K562 (cell line): ENCODE measurements around the gene UPF2. TPM values are rescaled to one million over a fixed set of nuclear protein-coding genes. Genes with fewer than 3 reads are reported as not detected.

Experiments used
- ARID4B ChIP-seq: sonication (generic); formaldehyde crosslinking; IDR thresholded peaks from 2 replicates; pipeline ENCODE4 v1.8.0; 2022; ENCODE audit warnings: mild to moderate bottlenecking, missing genetic modification reagents
- CHAMP1 ChIP-seq: fragments of 450-650 bp; IDR thresholded peaks from 2 replicates; pipeline ENCODE4 v1.6.1; 2016; ENCODE audit warnings: mild to moderate bottlenecking
- CHCHD3 ChIP-seq: fragments of 250-450 bp; sonication (Bioruptor Pico); IDR thresholded peaks from 2 replicates; pipeline ENCODE4 v2.1.2; 2022; ENCODE audit warnings: mild to moderate bottlenecking
- EP300 ChIP-seq: IDR thresholded peaks from 2 replicates; pipeline ENCODE4 v1.6.1; 2012; ENCODE audit warnings: low read length, improper control_type of control experiment
- HNRNPH1 ChIP-seq: fragments of 200-400 bp; formaldehyde crosslinking; optimal IDR thresholded peaks from 2 replicates; pipeline ENCODE3; 2017; ENCODE audit warnings: low read depth, mild to moderate bottlenecking, low read length, moderate library complexity
- IRF1 ChIP-seq: sonication (generic); formaldehyde crosslinking; IDR thresholded peaks from 2 replicates; pipeline ENCODE4 v1.8.0; 2022; ENCODE audit warnings: missing genetic modification reagents, mild to moderate bottlenecking, borderline replicate concordance
- PHB ChIP-seq: fragments of 250-450 bp; sonication (Bioruptor Pico); IDR thresholded peaks from 2 replicates; pipeline ENCODE4 v1.5.0; 2021
- RERE ChIP-seq: sonication (generic); formaldehyde crosslinking; IDR thresholded peaks from 2 replicates; pipeline ENCODE4 v1.8.0; 2023; ENCODE audit warnings: missing genetic modification reagents, mild to moderate bottlenecking, borderline replicate concordance
- SRSF3 ChIP-seq: fragments of 200-400 bp; formaldehyde crosslinking; IDR thresholded peaks from 2 replicates; pipeline ENCODE4 v1.6.1; 2016; ENCODE audit warnings: mild to moderate bottlenecking, low read length, moderate library complexity; ENCODE audit not compliant: insufficient read depth
- THRAP3 ChIP-seq: fragments of 450-650 bp; IDR thresholded peaks from 2 replicates; pipeline ENCODE4 v1.6.1; 2016; ENCODE audit warnings: mild to moderate bottlenecking, inconsistent platforms, borderline replicate concordance
- TRIM25 ChIP-seq: fragments of 450-650 bp; IDR thresholded peaks from 2 replicates; pipeline ENCODE4 v1.7.0; 2016; ENCODE audit warnings: borderline replicate concordance
- ZNF184 ChIP-seq: sonication (generic); formaldehyde crosslinking; IDR thresholded peaks from 2 replicates; pipeline ENCODE4 v1.5.0; 2020; ENCODE audit warnings: missing genetic modification reagents
- ZSCAN32 ChIP-seq: fragments of 450-650 bp; formaldehyde crosslinking; IDR thresholded peaks from 2 replicates; pipeline ENCODE4 v1.4.0; 2020; ENCODE audit warnings: mild to moderate bottlenecking, moderate library complexity
- polyA plus RNA-seq, 8 experiments: library from polyadenylated mRNA; depleted of rRNA in 4 of 8; stranded (reverse) in 5 of 8; unstranded in 3 of 8; fragments of >200 nt; fragmentation: Nextera tagmentation in 2 of 8; fragmentation: Illumina TruSeq in 1 of 8; extraction: Ambion mirVana in 2 of 8; extraction: Trizol in 1 of 8; gene quantifications; 2 replicates each; pipeline versions ENCODE4 v1.2.1 to v1.2.3, GENCODE V29; 2011 to 2014; ENCODE audit warnings: inconsistent platforms in 1 of 8, missing spikeins in 1 of 8
- total RNA-seq, 7 experiments: library from RNA; depleted of rRNA in 6 of 7; stranded (reverse); fragments of >200 nt in 6 of 7; fragmentation: Illumina TruSeq in 2 of 7; extraction: Trizol in 2 of 7; gene quantifications; 2 replicates each; pipeline versions ENCODE4 v1.2.1 to v1.2.3, GENCODE V29; 2011 to 2021; ENCODE audit warnings: low replicate concordance in 1 of 7

UPF2 gene
- total and polyA plus RNA-seq, 9 of the 15 experiments (the other 6 are each of a cell fraction or from before 2014, with no cell fraction given) = 13.9 to 37.7 (median 23.7) TPM

GRCh38 chr10:12042409-12042796 lies 206 bp downstream of the UPF2 start (continued):
- TF ChIP-seq ARID4B (CRISPR knock-in tag) (peak; percentile 67), THRAP3 (no peak), ZSCAN32 (CRISPR knock-in tag) (no peak), SRSF3 (0 out of 2 replicates have a peak, but pooled peaks have one; percentile 78), PHB (CRISPR knock-in tag) (no peak), RERE (CRISPR knock-in tag) (0 out of 2 replicates have a peak, but pooled peaks have one; percentile 59), TRIM25 (no peak), IRF1 (CRISPR knock-in tag) (no peak), ZNF184 (CRISPR knock-in tag) (no peak), CHAMP1 (no peak), CHCHD3 (no peak), HNRNPH1 (no peak), EP300 (no peak)
